ENCODE results near the gene PRSS27.
A peak's percentile ranks its signal among the peaks of the same experiment; 100 is the strongest.
"Not testable (repeated sequence)": the region's sequence is repeated elsewhere in the genome, so short reads cannot be mapped to it uniquely, and the experiment has no call there.

The PRSS27 gene

GRCh38 chr16:2692251-2692947 is 27.6 kb downstream of the PRSS27 start:
- no peak for DNase-seq

- DNase-seq: no peak
These were observed 28.4 kb downstream of the PRSS27 start for GRCh38 chr16:2691491-2692248.

DNA sequence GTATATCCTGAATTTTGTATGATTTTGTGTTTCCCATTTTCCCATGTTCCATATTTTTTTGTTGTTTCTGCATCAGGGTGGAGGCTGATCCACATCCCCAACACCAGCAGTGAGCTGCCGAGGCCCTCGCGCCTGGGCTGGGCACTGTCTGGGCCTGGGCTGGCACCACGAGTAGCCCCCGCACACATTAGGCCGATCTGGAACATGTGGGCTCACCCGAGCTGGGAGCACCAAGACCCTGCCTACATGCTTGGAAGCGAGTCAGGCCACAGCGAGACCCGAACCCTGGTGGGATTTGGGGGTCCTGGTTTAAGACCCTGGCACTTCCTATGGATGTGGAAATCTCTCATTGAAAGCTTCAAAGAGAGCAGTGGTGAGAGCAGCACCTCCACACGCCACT is 29.2 kb downstream of the PRSS27 start:
- no peak for DNase-seq

DNA sequence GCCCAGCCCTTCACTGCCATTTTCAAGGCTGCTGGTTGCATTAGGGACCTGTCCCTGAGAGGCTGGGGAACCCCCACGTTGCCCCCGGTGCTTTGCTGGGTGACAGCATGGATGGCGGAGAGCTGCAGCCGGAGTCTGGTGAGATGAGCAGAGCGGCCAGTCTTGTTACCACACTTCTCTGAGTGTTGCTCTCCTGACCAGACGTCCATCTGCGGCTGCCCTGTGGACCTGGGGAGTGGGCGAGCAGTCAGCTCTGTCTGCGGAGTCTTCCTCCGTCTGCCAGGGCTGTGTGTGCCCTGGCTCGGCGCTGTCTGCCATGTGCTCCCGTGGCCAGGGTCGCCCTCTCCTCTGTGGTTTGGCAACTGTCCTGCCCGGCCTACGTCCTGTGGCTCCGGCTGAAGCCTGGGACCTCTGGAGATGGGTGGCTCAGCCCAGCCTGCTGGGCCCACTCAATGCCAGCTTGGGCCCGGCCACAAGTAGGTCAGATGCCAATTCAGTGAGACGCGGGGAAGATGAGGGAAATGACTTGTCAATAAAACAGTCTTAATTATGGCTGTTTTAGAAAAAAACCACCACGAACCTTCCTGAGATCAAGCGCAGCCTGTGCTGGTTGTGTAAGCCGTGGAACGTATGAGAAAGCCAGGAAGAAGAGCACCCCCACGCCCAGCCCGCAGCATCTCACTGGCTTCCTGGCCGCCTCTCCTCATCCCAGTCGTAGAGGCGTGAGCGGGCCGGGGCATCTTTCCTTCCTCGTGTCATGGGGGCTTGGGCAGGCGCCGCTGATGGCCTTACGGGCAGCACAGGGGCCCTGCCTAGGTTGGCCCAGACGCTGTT is 29.8 kb downstream of the PRSS27 start:
- no peak for DNase-seq

GRCh38 chr16:2689422-2689821 is 30.6 kb downstream of the PRSS27 start:
- DNase-seq: not testable (repeated sequence)

DNA sequence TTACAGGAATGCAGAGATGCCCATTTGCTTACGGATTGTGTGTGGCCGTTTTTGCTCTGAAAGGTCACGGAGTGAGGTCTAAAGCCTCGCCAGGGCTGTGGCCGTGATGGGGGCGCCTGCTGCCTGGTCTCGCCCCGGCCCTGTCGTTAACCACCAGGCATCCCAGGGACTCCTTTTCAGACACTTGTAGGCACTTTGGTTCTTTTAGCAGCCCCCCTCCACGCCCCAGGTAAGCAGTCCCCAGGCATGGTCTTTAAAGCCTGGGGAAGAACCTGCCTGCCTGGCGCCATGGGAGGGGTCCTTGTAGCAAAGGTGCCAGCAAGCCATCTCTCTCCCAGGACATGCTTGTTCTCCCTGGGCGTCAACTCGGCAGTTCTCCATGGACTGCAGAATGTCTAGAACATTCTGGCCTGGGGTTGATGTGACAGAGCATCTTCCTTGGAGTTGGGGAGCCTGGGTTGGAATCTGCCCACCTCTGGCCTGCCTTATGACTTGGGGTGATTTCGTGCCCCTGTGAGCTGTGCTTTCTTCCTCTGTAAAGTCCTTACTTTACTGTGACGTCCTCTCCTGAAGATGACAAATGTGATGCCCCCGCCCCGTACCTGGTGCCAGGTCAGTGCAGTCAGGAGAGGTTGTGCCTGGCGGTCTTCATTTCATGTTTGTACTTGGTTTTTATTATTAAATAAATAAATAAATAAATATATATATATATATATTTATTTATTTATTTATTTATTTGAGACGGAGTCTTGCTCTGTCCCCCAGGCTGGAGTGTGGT is 32.3 kb downstream of the PRSS27 start:
- DNase-seq: no peak

DNA sequence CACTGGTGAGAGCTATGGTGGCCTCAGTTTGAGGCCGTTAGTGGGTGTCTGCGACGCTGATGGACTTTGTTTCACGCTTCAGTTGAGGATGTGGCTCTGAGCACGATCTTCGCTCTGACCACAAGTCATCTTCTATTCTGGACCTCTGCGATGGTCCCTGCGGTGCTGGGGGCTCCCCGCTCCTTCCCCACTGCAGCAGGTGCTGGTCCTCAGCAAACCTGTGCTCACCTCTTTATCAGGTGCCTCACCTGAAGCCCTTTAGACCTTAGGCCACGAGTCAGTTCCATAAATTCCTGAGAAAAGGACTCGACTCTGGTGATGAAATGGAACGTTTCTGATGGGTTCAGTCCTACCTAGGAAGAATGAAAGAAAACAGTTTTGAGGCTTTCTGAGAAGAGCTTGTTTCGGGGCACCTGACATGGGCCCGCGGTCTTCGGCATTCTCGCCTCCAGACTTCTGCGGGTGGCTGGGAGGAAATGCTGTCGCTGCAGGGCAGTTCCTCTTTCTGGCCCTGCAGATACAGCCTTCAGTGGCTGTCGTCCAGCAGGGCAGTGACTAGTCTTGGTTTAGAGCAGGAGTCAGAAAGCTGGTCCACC is 33.0 kb downstream of the PRSS27 start:
- no peak for DNase-seq

DNA sequence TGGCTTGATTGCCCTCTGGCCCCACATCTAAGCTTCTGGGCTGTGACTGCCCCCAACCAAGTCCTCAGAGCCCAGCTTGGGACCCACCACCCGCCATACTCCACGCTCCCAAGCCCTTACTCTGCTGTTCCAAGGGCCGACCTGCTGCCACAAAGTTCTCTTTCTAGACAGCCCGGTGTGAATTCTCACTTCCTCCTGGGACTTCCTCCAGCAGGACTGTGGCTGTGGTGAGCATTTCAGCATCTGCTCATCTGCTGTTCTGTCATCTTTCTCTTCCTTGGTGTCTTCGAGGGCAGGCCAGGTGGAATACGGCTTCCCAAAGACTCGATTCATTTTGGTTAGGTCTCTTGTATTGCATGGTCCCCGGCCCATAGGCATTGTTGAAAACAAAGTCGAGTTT is 33.9 kb downstream of the PRSS27 start:
- not testable (repeated sequence) for DNase-seq

DNA sequence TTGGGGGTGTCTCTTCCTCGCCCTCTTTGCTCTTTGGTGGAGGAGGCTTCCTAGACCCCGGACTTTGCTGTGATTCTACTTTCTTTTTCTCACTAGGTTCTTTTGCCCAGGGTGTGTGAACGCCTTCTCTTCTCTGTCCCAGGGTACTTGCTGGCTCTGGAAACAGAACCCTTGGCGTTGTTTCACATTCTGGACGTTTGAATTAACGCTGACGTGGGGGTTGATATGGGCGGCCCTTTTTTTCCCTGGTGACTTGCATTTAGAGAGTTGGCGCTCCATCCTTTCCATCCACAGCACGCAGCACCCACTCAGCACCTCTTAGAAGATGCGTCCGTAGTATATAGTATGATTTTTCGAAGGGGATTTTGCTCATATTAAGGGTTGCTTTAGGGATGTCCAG is 37.0 kb downstream of the PRSS27 start:
- not testable (repeated sequence) for DNase-seq

DNA sequence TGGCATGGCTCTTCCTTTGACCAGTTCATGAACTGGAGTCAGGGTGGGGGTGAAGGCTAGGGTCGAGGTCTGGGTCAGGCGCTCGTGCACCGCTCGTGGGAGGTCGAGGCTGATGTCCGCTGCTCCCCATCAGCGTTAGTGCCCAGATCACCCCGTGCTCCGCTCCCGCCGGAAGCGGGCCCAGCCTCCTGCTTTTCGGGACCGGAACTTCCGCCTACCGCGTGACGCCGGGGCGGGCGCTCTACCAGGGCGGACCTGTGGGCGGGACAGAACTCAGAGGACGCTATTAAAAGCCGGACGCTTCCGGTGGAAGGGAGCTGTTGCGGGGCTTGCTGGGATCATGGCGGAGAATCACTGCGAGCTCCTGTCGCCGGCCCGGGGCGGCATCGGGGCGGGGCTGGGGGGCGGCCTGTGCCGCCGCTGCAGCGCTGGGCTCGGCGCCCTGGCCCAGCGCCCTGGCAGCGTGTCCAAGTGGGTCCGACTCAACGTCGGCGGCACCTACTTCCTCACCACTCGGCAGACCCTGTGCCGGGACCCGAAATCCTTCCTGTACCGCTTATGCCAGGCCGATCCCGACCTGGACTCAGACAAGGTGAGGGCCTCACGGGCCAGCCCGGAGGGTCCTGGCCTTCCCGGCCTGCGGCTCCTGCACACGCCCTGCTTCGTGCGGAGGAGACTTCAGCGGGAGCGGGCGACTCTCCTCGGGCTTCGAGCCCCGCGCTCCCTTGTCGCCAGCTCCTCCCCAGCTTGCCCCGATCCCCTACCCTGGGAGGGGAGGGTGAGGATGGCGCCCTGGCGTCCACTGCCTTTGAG is 37.6 kb downstream of the PRSS27 start, which contains the start of gene KCTD5:
KCTD5 (plus strand) TSS at position 315 of the 813 bp plus-strand sequence; CDS start at position 341, 26 bp downstream.
- peak; percentile 93 for DNase-seq

GRCh38 chr16:2680360-2680759 is 39.7 kb downstream of the PRSS27 start:
- not testable (repeated sequence) for DNase-seq

DNA sequence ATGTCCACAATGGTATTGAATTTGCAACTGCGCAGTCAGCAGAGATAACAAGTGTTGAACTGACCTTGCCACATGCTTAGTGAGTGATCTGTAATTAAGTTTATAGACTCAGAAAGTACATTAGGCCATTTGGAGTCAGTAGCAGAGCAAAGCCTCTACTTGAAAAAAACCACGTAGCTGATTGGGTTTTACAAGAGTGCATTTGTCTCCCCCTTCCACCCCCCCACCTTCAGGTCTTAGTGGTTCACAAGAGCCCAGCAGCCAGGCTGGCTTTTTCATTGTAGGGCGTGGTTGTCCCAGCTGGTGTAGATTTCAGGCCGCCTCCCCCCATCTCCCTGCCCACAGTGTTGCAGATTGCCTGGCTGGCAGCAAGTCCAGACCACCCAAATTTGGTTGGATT is 40.1 kb downstream of the PRSS27 start:
- not testable (repeated sequence) for DNase-seq

DNA sequence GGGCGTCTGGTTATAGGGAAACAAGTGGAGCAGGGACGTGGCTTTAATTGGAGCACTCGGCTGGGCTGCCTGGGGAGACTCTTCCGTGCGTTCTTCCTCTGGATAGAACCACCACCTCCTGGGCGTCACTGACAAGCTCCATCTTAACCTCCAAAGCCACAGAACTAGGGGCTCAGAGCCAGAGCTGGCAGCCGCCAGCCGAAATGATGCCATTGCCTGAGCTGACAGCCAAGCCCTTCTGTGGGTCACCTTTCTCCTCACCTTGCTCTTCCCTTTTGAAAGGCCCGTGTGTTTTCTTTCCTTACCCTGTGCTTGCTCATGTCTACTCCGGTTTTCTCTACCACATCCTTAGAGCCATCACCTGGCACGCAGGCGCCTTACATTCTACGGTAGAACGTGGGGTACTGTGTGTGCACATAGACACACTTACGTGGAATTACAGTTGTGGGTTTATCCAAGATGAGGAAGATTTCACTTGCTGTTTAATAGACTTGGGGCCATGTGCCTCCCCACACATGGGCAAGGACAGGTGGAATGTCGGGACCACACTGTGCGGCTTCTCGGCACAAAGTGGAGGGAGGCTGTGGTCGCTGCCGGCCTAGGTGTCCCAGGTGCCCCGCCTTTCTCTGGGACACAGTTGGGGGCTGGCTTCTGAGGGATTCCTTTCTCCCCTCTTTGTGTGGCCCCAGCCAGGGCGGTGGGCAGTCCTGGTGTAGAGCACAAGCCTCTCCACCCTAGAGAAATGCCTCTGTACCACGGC is 41.6 kb downstream of the PRSS27 start:
- DNase-seq: not testable (repeated sequence)

DNA sequence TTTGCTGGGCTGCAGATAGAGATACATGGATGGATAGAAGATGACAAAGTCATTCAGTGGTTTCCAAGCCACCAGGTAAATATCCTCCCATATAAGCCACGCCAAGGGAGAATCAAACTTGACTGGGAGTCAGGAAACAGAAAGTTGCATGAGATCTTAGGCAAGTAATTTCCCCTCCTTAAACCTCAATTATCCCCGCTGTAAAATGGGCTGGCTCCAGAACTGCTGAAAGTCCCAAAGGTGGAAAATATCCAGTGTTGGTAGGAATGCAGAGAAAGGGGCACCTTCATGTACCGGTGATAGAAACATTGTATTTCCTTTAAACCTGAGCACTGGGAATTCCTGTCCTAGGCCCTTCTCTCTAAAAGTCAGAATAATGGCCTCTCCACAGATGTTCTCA is 43.1 kb downstream of the PRSS27 start:
- DNase-seq: not testable (repeated sequence)

- no peak for DNase-seq
These were observed 44.3 kb downstream of the PRSS27 start for GRCh38 chr16:2675714-2676113.

DNA sequence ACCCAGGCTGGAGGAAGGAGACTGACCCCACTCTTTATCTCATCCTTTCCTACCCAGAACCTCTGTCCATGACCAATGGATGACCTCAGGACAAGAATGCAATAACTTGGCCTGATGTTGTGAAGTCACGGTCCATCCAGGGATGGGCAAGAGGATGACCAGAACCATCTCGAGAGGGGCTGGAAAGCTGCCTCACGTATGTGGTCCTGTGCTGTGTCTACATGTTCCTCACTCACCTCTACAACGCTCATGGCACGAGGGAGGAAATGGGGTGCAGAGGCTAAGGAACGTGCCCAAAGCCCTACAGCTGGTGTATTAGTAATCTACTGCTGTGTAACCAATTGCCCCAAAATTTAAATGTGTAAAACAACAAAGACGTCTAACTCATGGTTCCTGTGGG is 45.0 kb downstream of the PRSS27 start:
- DNase-seq: no peak

GRCh38 chr16:2673066-2673999 is 46.7 kb downstream of the PRSS27 start:
- DNase-seq: peak; percentile 97

DNA sequence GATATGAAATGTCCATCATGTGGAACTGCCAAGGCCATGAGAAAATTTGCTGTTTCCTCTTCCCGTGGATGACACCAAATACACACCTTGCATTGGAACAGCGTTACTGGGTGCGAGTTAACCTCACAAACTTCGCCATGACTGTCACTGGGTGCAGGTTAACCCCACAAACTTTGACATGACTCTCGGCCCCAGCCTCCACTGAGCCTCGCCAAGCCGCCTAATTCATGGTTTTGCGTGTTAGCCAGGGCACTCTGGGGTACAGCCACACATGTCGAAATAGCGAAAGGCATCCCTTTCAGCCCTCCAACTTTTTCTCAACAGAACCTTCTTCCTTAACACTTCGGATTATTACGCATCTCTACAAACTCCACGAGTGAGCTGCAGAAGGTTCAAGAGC is 48.3 kb downstream of the PRSS27 start:
- no peak for DNase-seq

- not testable (repeated sequence) for DNase-seq
These were observed 48.8 kb downstream of the PRSS27 start for GRCh38 chr16:2671193-2671592.
